Loucy (cell line): ENCODE measurements around the gene MEMO1.
"Not testable (repeated sequence)": the region's sequence is repeated elsewhere in the genome, so short reads cannot be mapped to it uniquely, and the experiment has no call there.

ENCODE experiments used
- H2AFZ ChIP-seq: fragments of 200-600 bp; sonication (generic); 2 replicates; pipeline ENCODE4 v1.6.0; 2016; ENCODE audit warnings: antibody characterized with exemption, mild to moderate bottlenecking, low read length, moderate library complexity
- H3F3A ChIP-seq: fragments of 200-600 bp; 2 replicates; pipeline ENCODE4 v1.6.0; 2016; ENCODE audit warnings: antibody characterized with exemption, low read depth, mild to moderate bottlenecking
- H3K27me3 ChIP-seq: fragments of 200-600 bp; sonication (generic); 2 replicates; pipeline ENCODE4 v1.6.1; 2014; ENCODE audit warnings: low read length, mild to moderate bottlenecking; ENCODE audit not compliant: insufficient read depth, poor library complexity, severe bottlenecking
- H3K36me3 ChIP-seq: fragments of 200-600 bp; sonication (generic); 2 replicates; pipeline ENCODE4 v1.6.1; 2016; ENCODE audit warnings: low read length; ENCODE audit not compliant: insufficient read depth
- H3K4me1 ChIP-seq: fragments of 200-600 bp; sonication (generic); 2 replicates; pipeline ENCODE4 v1.5.1; 2014; ENCODE audit warnings: low read length, mild to moderate bottlenecking; ENCODE audit not compliant: insufficient read depth, poor library complexity, severe bottlenecking
- H3K4me2 ChIP-seq: fragments of 200-600 bp; sonication (generic); 2 replicates; pipeline ENCODE4 v1.6.0; 2014; ENCODE audit warnings: antibody characterized with exemption, low read length, low read depth, mild to moderate bottlenecking; ENCODE audit not compliant: poor library complexity, severe bottlenecking
- H3K4me3 ChIP-seq: fragments of 200-600 bp; sonication (generic); 2 replicates; pipeline ENCODE4 v1.5.1; 2014; ENCODE audit warnings: low read length, mild to moderate bottlenecking, mixed read lengths; ENCODE audit not compliant: poor library complexity, severe bottlenecking
- H3K79me2 ChIP-seq: fragments of 200-600 bp; sonication (generic); 2 replicates; pipeline ENCODE4 v1.6.1; 2014; ENCODE audit warnings: low read length; ENCODE audit not compliant: insufficient read depth
- H3K9ac ChIP-seq: fragments of 200-600 bp; sonication (generic); 2 replicates; pipeline ENCODE4 v1.6.0; 2014; ENCODE audit warnings: mild to moderate bottlenecking, low read depth, low read length, moderate library complexity; ENCODE audit not compliant: poor library complexity, severe bottlenecking
- H3K9me2 ChIP-seq: fragments of 200-600 bp; sonication (generic); replicated peaks from 2 replicates; pipeline ENCODE4 v1.6.1; 2016; ENCODE audit warnings: low read depth, low read length, mixed read lengths
- H3K9me3 ChIP-seq: fragments of 200-600 bp; sonication (generic); 2 replicates; pipeline ENCODE4 v1.6.1; 2014; ENCODE audit warnings: mild to moderate bottlenecking, antibody characterized with exemption, low read length, low read depth; ENCODE audit not compliant: insufficient read depth
- H4K20me1 ChIP-seq: fragments of 200-600 bp; sonication (generic); 2 replicates; pipeline ENCODE4 v1.6.0; 2014; ENCODE audit warnings: antibody characterized with exemption, low read length, mild to moderate bottlenecking; ENCODE audit not compliant: insufficient read depth, poor library complexity, severe bottlenecking
- EZH2phosphoT487 ChIP-seq: fragments of 200-600 bp; IDR thresholded peaks from 2 replicates; pipeline ENCODE4 v1.6.1; 2018; ENCODE audit warnings: antibody characterized with exemption, mild to moderate bottlenecking, moderate library complexity, borderline replicate concordance
- TF ChIP-seq, protein P1 (sequence below): fragments of 200-600 bp; sonication (generic); conservative IDR thresholded peaks from 2 replicates; pipeline ENCODE4 v1.5.1; 2014; ENCODE audit warnings: mild to moderate bottlenecking, antibody characterized with exemption, low read length

The MEMO1 gene

DNA sequence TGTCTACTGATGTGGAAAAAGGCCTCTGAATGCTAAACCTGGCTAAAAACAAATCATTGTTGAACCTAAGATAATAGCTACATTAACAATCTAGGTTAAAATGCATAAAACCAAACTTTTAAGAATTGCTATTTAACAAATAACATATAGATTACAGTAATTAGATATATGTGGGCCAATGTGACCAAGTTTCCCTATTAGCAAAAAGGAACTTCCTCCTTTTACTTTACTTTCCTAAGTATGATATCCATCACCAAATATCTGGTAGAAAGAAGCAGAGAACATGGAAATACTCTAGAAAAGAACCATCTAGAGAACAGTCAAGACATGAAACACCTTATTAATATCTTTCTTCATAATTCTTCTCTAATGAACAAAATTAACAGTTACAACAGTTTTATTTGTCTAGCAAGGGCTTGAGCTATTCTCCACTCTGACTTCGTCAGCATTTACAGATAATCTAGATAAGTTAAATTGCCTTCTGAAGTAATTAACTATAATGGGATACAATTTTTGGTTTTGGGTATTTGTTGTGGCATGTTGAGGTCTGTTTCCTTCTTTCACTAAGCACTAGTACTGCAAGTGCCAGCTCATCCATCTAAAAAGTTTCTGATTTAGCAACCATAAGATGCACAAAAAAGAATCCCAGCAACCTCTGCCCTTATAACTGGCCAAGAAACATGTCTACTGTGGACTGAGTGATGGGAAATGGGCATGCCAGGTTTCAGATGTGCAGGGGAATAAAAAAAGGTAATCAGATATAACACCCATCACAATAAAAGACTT, 53.3 kb downstream of the MEMO1 start:
- Histone ChIP-seq H3K9me3 (no peaks in the 10 kb centered on the region), H3K36me3 (no peaks in the 10 kb centered on the region), H3K9ac (no peak overlapping the region), H2AFZ (no peak overlapping the region), H4K20me1 (peaks cover 39% of the 10 kb centered on the region), H3K9me2 (no peaks in the 10 kb centered on the region), H3K4me2 (peak overlapping the region; percentile 26), H3K27me3 (no peaks in the 10 kb centered on the region), H3K79me2 (peaks cover 97% of the 10 kb centered on the region), H3K4me1 (peaks cover 19% of the 10 kb centered on the region), H3F3A (no peaks in the 10 kb centered on the region), H3K4me3 (no peak overlapping the region)
- TF ChIP-seq EZH2phosphoT487: no peak
- TF ChIP-seq, protein P1, sequence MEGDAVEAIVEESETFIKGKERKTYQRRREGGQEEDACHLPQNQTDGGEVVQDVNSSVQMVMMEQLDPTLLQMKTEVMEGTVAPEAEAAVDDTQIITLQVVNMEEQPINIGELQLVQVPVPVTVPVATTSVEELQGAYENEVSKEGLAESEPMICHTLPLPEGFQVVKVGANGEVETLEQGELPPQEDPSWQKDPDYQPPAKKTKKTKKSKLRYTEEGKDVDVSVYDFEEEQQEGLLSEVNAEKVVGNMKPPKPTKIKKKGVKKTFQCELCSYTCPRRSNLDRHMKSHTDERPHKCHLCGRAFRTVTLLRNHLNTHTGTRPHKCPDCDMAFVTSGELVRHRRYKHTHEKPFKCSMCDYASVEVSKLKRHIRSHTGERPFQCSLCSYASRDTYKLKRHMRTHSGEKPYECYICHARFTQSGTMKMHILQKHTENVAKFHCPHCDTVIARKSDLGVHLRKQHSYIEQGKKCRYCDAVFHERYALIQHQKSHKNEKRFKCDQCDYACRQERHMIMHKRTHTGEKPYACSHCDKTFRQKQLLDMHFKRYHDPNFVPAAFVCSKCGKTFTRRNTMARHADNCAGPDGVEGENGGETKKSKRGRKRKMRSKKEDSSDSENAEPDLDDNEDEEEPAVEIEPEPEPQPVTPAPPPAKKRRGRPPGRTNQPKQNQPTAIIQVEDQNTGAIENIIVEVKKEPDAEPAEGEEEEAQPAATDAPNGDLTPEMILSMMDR: no peak

DNA sequence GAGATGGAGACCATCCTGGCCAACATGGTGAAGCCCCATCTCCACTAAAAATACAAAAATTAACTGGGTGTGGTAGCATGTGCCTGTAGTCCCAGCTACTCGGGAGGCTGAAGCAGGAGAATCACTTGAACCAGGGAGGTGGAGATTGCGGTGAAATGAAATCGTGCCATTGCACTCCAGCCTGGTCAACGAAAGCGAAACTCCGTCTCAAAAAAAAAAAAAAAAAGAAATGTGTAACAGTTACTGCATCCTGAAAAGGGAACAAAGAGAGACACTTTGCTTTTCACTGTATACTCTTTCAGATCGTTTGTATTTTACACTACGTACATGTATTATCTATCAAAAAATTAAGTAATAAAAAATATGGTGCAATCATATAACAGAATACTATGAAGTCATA, 53.9 kb downstream of the MEMO1 start:
- H3K9ac ChIP-seq, H2AFZ ChIP-seq, H3K9me2 ChIP-seq, H3K9me3 ChIP-seq, H3K36me3 ChIP-seq, H3K27me3 ChIP-seq, H3F3A ChIP-seq, H3K4me2 ChIP-seq, H3K4me3 ChIP-seq: not testable (repeated sequence)
- Histone ChIP-seq H4K20me1 (peaks cover 44% of the 10 kb centered on the region), H3K79me2 (peaks cover 96% of the 10 kb centered on the region), H3K4me1 (peaks cover 16% of the 10 kb centered on the region)

DNA sequence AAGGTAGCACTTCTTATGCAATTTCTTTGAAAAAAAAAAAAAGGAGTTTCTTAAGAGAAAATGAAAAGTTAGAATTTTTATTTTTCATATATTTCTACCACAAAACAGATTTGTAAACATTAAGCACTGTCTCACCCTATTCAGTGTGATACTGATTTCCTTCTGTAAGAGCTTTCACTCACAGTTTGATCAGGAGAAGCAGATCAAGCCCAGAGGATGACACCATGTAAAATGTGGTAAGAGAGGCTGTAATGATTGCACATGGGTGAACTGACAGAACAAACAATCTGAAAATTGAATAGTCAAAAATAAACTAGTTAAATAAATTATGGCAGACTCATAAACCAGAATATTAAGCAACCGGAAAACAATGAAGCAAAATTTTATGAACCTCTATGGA, 54.5 kb downstream of the MEMO1 start:
- no peak for TF ChIP-seq EZH2phosphoT487
- TF ChIP-seq, protein P1: no peak
- Histone ChIP-seq H3K9me2 (no peaks in the 10 kb centered on the region), H3K4me3 (no peak overlapping the region), H3K27me3 (no peaks in the 10 kb centered on the region), H3K36me3 (no peaks in the 10 kb centered on the region), H3K9ac (no peak overlapping the region), H3K79me2 (peaks cover 96% of the 10 kb centered on the region), H4K20me1 (peaks cover 46% of the 10 kb centered on the region), H3K4me2 (no peak overlapping the region), H3K9me3 (no peaks in the 10 kb centered on the region), H3K4me1 (peaks cover 16% of the 10 kb centered on the region), H3F3A (no peaks in the 10 kb centered on the region), H2AFZ (no peak overlapping the region)

DNA sequence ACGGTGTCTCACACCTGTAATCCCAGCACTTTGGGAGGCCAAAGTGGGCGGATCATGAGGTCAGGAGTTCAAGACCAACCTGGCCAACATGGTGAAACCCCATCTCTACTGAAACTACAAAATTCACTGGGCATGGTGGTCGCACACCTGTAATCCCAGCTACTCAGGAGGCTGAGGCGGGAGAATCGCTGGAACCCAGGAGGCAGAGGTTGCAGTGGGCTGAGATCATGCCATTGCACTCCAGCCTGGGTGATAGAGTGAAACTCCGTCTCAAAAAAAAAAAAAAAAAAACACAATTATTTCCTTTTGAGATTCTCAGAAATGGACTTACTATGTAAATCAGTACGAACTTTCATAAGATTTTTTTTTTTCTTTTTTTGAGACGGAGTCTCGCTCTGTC, 57.7 kb downstream of the MEMO1 start:
- H3F3A ChIP-seq, H3K36me3 ChIP-seq, H3K9ac ChIP-seq, H3K4me1 ChIP-seq, H3K4me3 ChIP-seq, H3K27me3 ChIP-seq, H2AFZ ChIP-seq, H3K9me3 ChIP-seq, H3K4me2 ChIP-seq, H3K9me2 ChIP-seq: not testable (repeated sequence)
- H3K79me2 ChIP-seq: peaks cover 99% of the 10 kb centered on the region
- peaks cover 37% of the 10 kb centered on the region for H4K20me1 ChIP-seq
